Uterus (tissue), 4 donors: ENCODE data around the gene TNRC6C. TPM values are rescaled to one million over a fixed set of nuclear protein-coding genes. Genes with fewer than 3 reads are reported as not detected.
A peak's percentile ranks its signal among the peaks of the same experiment; 100 is the strongest.

Experiments used
- DNase-seq, 2 donors: peaks; one replicate each; pipeline ENCODE4 v3.0.0-alpha.2; 2019 to 2020
- H3K27ac ChIP-seq, 2 donors: fragments of 200-600 bp; sonication (generic); 1 replicate in 1 of 2; 2 replicates in 1 of 2; pipeline ENCODE4 v1.5.1; 2016 to 2018
- H3K27me3 ChIP-seq, 2 donors: fragments of 200-600 bp; sonication (generic); one replicate each; pipeline ENCODE4 v1.5.1; 2018 to 2019; ENCODE audit warnings: control low read depth in 1 of 2
- H3K36me3 ChIP-seq, 2 donors: fragments of 200-600 bp; sonication (generic); one replicate each; pipeline ENCODE4 v1.5.1; 2019; ENCODE audit warnings: control low read depth in 1 of 2
- H3K4me1 ChIP-seq, 2 donors: fragments of 200-600 bp; sonication (generic); one replicate each; pipeline ENCODE4 v1.5.1; 2018 to 2019; ENCODE audit warnings: control low read depth in 1 of 2
- H3K4me3 ChIP-seq, 2 donors: fragments of 200-600 bp; sonication (generic); 1 replicate in 1 of 2; 2 replicates in 1 of 2; pipeline ENCODE4 v1.5.1; 2018 to 2019; ENCODE audit warnings: mild to moderate bottlenecking in 1 of 2
- H3K9me3 ChIP-seq, 2 donors: fragments of 200-600 bp; sonication (generic); one replicate each; pipeline ENCODE4 v1.5.1; 2019; ENCODE audit warnings: control low read depth in 1 of 2
- CTCF ChIP-seq, 4 experiments: fragments of 200-600 bp in 2 of 4; fragments of 450-650 bp in 2 of 4; sonication (generic) in 2 of 4; IDR thresholded peaks; one replicate each; pipeline ENCODE4 v1.5.1; 2016 to 2019; ENCODE audit warnings: antibody characterized with exemption in 4 of 4, mild to moderate bottlenecking in 2 of 4, moderate library complexity in 1 of 4
- POLR2A ChIP-seq, 2 donors: fragments of 450-650 bp; IDR thresholded peaks; one replicate each; pipeline ENCODE4 v1.6.1; 2016; ENCODE audit warnings: antibody characterized with exemption in 2 of 2, mild to moderate bottlenecking in 1 of 2, moderate library complexity in 1 of 2
- intact Hi-C: fragments of 100-400 bp; cut with DNase I; formaldehyde crosslinking; loops from one replicate; pipeline ENCODE4 v1.15.1; 2023; ENCODE audit warnings: low total_unique reads
- total RNA-seq, 4 donors: library from RNA; depleted of rRNA in 3 of 4; stranded (reverse); fragments of >200 nt in 3 of 4; gene quantifications; one replicate each; pipeline versions ENCODE4 v1.1.0 to v1.2.4, GENCODE V29; 2014 to 2023
- donor health status: DM: yes; HTN: yes; CAD: no.

The TNRC6C gene
- total RNA-seq, result 10 to 100 TPM in 2 of 4 donors, 1 to 10 TPM in 2; 4.6 to 68.0 (median 11.8) TPM

- Histone ChIP-seq H3K4me3 (peak within 1 kb of the TSS; percentile 46 to 68), H3K27me3 (no peaks in the 10 kb centered on the region), H3K27ac (peak within 1 kb of the TSS; percentile 73 to 92), H3K36me3 (no peaks in the 10 kb centered on the region), H3K4me1 (peaks cover 0 to 5% of the 10 kb centered on the region in 2 donors), H3K9me3 (no peaks in the 10 kb centered on the region)
- TF ChIP-seq CTCF (IDR thresholded peaks at IDR 0.05) (peak in 3 of 4 experiments; percentile 18 to 40 (median 24)), POLR2A (IDR thresholded peaks at IDR 0.05) (peak; percentile 100)
- intact Hi-C loops, result no loop called here
- DNase-seq, result peak; percentile 99 to 100
These were observed at the start of gene TNRC6C for GRCh38 chr17:77957857-77958715. Gene TNRC6C, plus strand, starts transcription at chr17:77958703. Its CDS starts 45,504 bp downstream, at chr17:78004207.

- TF ChIP-seq POLR2A (IDR thresholded peaks at IDR 0.05), result no peak
- TF ChIP-seq CTCF (IDR thresholded peaks at IDR 0.05), result no peak
- Histone ChIP-seq H3K27ac (no peak overlapping the region), H3K4me1 (no peaks in the 10 kb centered on the region), H3K4me3 (no peak overlapping the region), H3K27me3 (no peaks in the 10 kb centered on the region), H3K9me3 (no peaks in the 10 kb centered on the region), H3K36me3 (no peaks in the 10 kb centered on the region)
- intact Hi-C loops, result no loop called here
- DNase-seq, result peak; percentile 37 to 70
These were observed 49.3 kb upstream of the TNRC6C start for GRCh38 chr17:77909236-77909635.

- Histone ChIP-seq H3K27ac (no peak overlapping the region), H3K9me3 (no peaks in the 10 kb centered on the region), H3K27me3 (no peaks in the 10 kb centered on the region), H3K4me3 (no peak overlapping the region), H3K36me3 (no peaks in the 10 kb centered on the region), H3K4me1 (no peaks in the 10 kb centered on the region)
- no peak for TF ChIP-seq POLR2A (IDR thresholded peaks at IDR 0.05)
- no peak for TF ChIP-seq CTCF (IDR thresholded peaks at IDR 0.05)
- intact Hi-C loops, result no loop called here
- DNase-seq, result no peak
These were observed 48.7 kb upstream of the TNRC6C start for GRCh38 chr17:77909816-77910215.

- H3K27me3 ChIP-seq, result no peaks in the 10 kb centered on the region
- no peaks in the 10 kb centered on the region for H3K36me3 ChIP-seq
- H3K4me1 ChIP-seq, result no peaks in the 10 kb centered on the region
- DNase-seq, result no peak
- no peak for TF ChIP-seq POLR2A (IDR thresholded peaks at IDR 0.05)
- no peak for TF ChIP-seq CTCF (IDR thresholded peaks at IDR 0.05)
- no peak overlapping the region for H3K27ac ChIP-seq
- intact Hi-C loops, result no loop called here
- H3K9me3 ChIP-seq, result no peaks in the 10 kb centered on the region
- H3K4me3 ChIP-seq, result no peak overlapping the region
These were observed 43.9 kb upstream of the TNRC6C start for GRCh38 chr17:77914385-77915254.
